Anterior cingulate cortex (tissue), 58 donors: ENCODE results near the gene GHR.
"Not testable (repeated sequence)": the region's sequence is repeated elsewhere in the genome, so short reads cannot be mapped to it uniquely, and the experiment has no call there.

ENCODE experiments used
- DNase-seq, 58 donors: peaks; one replicate each; lab custom pipeline; 2025; lab: John Stamatoyannopoulos, UW

Gene GHR

DNA sequence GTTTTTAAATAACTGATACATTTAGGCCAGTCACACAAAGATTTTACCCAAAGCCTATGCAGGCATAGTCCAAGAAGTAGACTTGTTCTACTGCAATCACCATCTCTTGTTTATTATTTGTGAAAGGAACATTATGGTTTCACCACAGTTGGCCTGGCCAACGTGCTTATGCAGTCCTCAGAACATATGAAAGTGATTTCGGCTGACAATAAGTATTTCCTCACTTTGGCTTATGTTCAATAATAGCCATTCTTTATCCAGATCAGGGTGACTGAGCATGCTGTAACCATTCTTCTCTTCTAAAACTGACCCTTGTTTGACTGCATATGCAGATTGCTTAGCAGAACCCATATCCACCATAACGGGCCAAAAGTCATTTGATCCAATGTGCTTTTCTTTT is 256.8 kb downstream of the GHR start:
- DNase-seq, result no peak

DNA sequence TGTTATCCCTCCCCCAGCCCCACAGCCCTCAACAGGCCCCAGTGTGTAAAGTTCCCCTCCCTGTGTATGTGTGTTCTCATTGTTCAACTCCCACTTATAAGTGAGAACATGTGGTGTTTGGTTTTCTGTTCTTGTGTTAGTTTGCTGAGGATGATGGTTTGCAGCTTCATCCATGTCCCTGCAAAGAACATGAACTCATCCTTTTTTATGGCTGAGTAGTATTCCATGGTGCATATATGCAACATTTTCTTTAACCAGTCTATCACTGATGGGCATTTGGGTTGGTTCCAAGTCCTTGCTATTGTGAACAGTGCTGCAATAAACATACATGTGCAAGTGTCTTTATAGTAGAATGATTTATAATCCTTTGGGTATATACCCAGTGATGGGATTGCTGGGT is 261.8 kb downstream of the GHR start:
- DNase-seq, result not testable (repeated sequence)

DNA sequence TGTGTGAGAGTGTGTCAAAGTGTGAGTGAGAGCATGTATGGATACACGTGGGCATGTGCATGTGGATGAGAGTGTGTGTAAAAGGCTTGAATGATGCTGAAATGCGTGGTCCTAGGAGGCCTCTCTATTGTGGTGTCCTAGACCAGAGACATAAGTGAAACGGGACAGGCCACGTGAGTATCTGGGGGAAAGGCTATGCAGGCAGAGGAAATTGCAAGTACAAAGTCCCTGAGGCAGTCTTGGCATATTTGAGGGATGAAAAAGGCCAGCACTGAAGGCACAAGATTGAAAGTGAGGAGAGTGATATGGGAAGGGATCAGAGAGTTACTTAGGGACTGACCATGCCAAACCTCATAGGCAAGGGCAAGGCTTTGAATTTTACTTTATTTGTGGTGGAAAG is 266.2 kb downstream of the GHR start:
- no peak for DNase-seq

DNA sequence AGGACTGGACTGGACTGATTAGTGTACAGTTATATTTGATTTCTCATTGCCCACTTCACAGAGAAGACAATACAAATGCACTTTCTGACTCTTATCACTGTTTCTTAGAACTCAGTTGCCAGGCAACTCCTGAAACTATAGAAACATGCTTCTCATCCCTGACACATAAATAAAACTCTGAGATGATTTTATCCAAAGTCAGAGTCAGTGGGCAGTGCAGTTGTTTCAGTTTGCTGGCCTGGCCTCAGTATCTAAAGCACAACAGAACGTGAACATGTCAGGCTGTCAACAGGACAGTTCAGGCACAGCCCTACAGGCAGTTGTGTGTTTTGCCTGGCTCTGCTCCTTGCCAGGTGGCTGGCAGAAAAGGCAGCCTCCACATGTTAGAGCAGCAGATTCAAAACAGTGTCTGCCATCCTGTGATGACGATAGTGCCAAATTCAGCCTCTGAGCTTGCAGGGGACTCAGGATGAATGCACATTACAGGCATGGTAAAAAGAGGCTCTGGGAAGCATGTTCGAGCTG is 268.2 kb downstream of the GHR start:
- peak in 44 of 58 donors; percentile 0 to 69 (median 20) for DNase-seq

DNA sequence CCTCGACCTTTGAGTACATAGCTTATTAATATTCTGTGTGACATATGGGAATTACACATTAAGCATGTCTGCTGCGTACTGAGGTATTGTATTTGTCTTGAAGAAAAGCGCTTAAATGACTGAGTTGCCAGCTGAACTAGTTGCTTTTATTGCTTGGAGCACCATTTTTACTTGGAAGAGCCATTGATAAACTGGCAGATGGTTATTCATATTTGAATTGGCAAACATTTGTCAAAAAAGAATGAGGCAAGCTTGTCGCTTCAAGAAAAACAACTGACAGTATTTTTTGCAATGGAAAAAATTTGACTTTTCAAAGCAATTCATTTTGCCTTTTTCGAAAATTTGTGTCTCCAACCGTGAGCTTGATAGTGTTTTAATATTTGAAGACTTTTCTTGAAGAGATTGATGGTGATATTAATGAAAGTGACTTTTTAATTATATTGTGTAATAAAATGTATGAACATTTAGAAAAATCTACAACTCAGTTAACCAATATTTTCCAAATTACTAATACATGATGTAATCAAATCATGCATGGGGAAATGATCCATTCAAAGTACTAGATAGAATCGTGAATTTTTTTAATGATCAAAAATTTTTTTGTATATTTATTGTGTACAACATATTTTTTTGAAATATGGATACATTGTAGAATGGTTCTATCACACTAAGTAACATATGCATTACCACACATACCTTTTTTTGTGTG is 278.3 kb downstream of the GHR start:
- no peak for DNase-seq

DNA sequence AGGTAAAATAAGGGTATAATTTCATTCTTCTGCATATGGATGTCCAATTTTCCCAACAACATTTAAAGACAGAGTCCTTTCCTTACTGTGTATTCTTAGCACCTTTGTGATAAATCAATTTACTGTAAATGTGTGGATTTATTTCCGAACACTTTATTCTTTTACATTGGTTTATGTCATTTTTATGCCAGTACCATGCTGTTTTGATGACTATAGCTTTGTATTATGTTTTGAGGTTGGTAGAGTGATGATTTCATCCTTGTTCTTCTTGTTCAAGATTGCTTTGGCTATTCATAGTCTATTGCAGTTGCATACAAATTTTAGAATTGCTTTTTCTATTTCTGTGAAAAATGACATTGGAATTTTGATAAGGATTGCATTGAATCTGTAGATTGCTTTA is 280.0 kb downstream of the GHR start:
- DNase-seq, result no peak

DNA sequence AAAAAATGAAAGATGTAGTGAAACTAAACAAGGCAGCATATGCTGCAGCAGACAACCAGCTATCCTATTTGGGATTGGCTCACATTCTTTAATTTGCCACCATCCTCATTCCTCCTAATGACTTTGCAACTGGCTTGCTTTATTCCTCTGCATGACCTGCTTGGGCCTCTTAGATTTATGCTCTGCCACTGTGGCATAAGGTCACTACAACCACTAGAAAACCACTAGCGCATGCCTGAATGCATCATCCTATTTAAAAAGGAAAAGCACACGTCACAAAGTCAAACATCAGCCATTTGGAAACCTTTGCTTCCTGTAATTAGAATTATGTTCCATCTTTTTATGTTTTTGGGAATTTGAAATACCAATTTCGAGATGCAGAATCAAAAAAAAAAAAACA is 292.5 kb downstream of the GHR start:
- DNase-seq, result no peak

DNA sequence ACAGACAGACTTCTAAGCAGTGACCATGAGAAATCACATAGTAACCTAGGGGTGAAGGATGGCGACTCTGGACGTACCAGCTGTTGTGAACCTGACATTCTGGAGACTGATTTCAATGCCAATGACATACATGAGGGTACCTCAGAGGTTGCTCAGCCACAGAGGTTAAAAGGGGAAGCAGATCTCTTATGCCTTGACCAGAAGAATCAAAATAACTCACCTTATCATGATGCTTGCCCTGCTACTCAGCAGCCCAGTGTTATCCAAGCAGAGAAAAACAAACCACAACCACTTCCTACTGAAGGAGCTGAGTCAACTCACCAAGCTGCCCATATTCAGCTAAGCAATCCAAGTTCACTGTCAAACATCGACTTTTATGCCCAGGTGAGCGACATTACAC is 295.4 kb downstream of the GHR start:
- no peak for DNase-seq

DNA sequence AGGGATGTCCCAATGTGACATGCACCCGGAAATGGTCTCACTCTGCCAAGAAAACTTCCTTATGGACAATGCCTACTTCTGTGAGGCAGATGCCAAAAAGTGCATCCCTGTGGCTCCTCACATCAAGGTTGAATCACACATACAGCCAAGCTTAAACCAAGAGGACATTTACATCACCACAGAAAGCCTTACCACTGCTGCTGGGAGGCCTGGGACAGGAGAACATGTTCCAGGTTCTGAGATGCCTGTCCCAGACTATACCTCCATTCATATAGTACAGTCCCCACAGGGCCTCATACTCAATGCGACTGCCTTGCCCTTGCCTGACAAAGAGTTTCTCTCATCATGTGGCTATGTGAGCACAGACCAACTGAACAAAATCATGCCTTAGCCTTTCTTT is 295.8 kb downstream of the GHR start:
- no peak for DNase-seq

DNA sequence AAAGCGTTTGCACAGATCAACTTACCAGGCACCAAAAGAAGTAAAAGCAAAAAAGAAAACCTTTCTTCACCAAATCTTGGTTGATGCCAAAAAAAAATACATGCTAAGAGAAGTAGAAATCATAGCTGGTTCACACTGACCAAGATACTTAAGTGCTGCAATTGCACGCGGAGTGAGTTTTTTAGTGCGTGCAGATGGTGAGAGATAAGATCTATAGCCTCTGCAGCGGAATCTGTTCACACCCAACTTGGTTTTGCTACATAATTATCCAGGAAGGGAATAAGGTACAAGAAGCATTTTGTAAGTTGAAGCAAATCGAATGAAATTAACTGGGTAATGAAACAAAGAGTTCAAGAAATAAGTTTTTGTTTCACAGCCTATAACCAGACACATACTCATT is 297.0 kb downstream of the GHR start:
- no peak for DNase-seq

DNA sequence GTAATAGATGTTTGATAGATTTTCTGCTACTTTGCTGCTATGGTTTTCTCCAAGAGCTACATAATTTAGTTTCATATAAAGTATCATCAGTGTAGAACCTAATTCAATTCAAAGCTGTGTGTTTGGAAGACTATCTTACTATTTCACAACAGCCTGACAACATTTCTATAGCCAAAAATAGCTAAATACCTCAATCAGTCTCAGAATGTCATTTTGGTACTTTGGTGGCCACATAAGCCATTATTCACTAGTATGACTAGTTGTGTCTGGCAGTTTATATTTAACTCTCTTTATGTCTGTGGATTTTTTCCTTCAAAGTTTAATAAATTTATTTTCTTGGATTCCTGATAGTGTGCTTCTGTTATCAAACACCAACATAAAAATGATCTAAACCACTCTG is 298.2 kb downstream of the GHR start:
- DNase-seq, result no peak

DNA sequence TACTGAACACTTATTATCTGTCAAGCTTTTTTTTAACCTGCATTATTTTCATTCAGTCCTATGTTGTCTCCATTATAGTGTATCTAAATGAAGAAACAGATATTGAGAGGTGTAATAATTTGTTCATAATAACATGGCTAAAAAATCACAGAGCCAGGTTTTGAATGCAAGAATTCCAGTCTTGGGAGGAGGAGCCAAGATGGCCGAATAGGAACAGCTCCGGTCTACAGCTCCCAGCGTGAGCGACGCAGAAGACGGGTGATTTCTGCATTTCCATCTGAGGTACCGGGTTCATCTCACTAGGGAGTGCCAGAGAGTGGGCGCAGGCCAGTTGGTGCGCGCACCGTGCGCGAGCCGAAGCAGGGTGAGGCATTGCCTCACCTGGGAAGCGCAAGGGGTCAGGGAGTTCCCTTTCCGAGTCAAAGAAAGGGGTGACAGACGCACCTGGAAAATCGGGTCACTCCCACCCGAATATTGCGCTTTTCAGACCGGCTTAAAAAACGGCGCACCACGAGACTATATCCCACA is 311.4 kb downstream of the GHR start:
- not testable (repeated sequence) for DNase-seq

DNA sequence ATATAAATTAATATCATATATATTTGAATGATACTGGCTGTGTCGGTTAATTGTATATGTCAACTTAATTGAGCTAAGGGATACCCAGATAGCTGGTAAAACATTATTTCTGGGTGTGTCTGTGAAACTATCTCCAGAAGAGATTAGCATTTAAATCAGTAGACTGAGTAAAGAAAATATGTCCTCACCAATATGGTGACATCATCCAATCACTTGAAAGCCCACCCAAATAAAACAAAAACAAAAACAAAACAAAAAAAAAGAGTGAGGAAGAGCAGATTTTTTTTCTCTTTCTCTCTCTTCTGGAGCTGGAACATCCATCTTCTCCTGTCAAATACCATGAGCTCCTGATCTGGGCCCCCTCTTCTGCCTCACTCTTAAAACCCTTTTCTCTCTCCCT is 317.7 kb downstream of the GHR start:
- DNase-seq, result no peak

DNA sequence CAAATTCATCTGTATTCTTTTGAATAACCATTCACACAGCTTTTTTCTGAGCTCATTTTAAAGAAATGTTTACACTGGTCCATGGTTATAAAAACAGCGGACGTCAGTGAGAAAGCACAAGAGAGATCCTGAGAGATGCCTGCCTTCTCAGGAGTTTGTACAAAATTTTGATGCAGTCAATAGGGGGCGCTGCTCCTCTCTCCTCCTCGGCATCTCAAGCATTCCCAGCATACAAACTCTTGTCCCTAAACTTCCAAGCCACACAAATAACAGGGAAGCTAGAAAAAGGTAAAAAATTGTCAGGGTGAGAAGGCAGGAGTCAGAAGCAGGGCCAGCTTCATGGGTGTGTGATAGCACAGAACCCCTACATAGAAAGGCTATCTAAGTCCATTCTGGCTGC is 322.2 kb downstream of the GHR start:
- DNase-seq, result no peak

DNA sequence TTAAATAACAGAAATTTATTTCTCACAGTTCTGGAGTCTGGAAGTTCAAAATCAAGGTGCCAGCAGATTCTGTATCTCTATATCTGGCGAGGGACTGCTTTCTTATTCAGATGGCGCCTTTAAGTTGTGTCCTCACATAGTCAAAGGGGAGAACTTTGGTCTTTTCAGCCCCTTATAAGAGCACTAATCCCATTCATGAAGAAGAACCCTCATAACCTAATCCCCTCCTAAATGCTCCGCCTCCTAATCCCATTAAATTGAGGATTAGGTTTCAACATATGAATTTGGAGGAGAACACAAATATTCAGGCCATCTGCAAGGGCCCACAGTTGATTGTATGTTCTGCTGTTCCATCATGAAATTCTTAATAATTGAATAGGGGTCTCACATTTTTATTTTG is 322.6 kb downstream of the GHR start:
- DNase-seq, result no peak

DNA sequence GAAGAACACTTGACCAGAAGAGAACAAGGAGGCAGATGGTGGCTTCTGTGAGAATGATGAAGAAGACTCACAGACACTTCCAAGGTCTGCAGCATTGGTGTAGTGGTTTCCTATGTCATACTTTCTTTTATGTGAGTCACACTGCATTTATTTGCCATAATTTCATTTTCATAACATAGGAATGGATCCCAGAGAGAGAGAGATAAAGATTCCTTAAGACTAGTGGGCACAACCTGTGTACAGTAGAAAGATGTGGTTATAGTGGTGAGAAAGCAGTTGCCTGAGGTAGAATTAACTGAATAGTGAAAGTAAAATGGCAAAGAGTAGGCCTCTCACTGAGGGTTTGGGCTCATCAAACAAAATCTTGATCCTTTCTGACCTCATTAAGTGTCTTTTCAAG is 325.8 kb downstream of the GHR start:
- DNase-seq, result no peak

DNA sequence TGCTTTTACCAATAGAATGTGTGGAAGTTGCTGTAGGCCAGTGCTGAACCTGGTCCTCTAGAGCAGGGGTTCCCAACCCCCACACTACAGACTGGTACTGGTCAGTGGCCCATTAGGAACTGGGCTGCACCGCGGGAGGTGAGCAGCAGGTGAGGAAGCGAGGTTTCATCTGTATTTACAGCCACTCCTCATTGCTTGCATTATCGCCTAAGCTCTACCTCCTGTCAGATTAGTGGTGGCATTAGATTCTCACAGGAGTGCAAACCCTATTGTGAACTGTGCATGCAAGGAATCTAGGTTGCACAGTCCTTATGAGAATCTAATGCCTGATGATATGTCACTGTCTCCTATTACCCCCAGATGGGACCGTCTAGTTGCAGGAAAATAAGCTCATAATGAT is 327.3 kb downstream of the GHR start:
- no peak for DNase-seq

DNA sequence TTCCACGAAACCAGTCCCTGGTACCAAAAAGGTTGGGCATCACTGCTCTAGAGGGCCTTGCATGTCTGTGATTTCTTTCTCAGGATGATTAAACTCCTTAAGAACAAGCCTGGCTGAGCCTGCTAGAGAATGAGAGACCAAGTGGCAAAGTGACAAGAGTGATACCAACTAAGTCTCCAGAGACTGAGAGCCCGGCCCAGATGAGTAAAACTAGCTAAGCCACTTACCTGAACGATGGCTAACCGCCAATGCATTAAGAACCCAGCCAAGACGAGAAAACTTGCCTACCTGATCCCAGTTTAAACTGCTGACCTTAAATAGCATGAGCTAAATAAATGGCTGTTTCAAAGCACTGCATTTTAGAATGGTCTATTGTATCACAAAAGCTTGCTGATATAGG is 327.8 kb downstream of the GHR start:
- no peak for DNase-seq

DNA sequence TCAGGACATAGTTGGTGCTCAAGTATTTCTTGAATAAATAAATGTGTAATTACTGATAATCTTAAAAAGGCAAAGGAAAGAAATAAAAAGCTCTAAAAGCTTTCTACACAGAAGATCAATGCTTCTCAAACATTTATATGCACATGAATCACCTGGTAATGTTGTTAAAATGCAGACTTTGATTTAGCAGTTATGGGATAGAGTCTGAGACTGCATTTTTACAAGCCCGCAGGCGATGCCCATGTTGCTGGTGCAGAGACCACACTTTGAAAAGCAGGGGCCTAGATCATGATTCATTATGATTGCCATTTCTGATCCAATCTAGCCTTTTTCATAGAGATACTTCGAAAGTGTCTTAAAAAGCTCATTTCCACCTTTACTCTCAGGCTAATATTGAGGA is 329.9 kb downstream of the GHR start:
- no peak for DNase-seq

DNA sequence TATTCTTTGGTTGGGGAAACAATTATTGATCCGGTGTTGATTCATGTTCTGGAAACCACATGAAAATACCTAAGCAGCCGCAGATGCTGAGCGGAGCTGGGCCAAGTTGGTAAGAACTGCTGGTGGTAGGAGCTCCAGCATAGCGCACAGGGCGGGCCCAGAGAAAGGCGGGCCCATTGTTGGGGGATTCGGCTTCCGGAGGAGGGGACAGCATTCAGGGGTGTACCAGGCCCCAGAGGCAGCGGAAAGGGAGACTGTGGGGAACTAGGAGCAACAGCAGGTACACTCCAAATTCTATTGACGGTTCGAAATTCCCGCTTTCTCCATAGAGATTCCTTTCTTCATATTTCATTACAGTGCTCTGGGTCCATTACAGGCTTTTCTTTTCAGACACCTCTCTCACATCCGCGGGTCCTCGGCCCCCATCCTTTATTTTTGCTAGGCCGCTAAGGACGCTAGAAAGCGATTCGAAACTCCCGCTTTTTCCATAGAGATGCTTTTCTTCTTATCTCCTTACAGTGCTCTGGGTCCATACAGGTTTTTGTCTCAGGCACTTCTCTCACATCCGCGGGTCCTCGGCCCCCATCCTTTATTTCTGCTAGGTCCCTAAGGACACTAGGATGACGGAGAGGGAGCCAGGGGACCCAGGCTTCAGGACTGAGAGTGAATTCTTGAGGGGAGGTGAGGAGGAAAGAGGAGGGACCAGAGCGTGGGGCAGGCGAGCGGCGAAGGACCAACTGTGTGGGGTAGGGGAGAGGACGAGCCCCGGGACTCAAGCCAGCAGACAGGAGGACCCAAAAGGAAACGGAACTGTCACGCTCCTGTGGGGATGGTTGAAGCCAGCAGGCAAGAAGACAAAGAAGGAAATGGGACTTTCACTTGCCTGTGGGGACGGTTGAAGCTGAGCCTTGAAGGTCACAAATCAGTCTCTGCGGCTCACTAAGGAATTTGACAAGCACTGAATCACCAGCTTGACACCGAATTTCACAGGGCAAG is 333.7 kb downstream of the GHR start, which contains the start of gene CCDC152:
CCDC152 (plus strand) TSS at position 213 of the 996 bp plus-strand sequence. CDS start 2,304 bp downstream, outside the sequence.
- peak in 15 of 58 donors; percentile 0 to 33 (median 7) for DNase-seq

DNA sequence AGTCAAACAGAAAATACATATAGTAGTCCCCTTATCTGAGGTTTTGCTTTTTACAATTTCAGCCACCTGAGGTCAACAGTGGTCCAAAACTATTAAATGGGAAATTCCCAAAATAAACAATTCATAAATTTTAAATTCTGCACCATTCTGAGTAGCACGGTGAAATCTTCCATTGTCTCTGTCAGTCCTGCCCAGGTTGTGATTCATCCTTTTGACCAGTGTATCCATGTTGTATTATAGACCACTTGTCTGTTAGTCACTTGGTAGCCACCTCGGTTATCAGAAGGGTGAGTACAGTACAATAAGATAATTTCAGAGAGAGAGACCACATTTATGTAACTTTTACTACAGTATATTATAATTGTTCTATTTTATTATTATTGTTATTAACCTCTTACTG is 336.2 kb downstream of the GHR start:
- no peak for DNase-seq
